Cerebellar cortex (tissue), 1 donor: ENCODE data around the gene ZNF568.

Experiments used
- DNase-seq: peaks from one replicate; pipeline ENCODE4 v3.0.0-alpha.2; 2015; ENCODE audit warnings: low spot score

ZNF568 gene

DNA sequence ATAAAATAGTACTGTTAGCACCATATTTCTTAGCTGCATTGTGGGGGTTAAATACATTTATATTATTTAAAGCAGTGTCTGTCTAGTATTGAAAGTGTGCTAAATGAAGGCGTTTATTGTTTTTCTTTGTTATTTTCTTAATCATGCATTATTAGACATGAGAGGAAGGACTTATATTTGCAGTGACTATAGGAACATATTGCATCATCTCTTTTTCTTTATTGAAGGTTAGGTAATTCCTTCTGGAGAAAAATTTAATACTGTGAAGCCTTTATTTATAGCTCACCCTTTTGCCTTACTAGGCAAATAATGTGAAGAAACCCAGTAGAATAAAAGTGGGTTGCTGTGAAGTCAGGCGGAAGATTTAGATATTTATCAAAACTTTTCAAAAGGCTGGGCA, 83.2 kb downstream of the ZNF568 start:
- DNase-seq, result no peak

DNA sequence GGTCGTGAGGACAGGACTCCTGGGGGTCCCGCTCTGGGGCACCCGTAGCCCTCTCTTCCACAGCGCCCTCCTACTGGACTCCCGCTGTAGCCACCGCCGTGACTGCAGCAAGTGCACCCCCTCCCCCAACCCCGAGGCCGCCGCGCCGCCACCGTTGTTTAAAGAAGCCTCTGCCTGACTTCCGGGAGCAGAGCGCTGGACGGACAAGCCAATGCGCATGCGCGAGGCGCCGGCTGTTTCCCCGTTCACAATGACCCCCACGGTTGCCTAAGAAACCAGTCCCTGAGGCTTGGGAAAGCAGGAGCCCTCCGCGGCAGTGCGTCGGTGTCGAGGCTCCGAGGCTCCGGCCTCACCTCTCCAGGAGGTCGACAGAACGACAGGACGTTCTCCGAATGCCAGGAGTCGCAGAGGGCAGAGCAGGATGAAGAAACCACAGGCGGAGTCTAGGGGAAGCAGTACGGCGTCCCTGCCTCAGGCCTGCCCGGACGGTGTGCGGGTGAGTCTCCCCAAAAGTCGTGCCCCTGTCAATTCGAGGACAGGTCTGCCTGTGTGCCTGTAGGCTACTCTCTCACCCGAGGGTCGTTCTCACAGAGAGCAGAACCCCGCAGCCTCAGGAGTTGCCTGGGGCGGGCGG, 91.6 kb downstream of the ZNF568 start:
- peak; percentile 12 for DNase-seq

DNA sequence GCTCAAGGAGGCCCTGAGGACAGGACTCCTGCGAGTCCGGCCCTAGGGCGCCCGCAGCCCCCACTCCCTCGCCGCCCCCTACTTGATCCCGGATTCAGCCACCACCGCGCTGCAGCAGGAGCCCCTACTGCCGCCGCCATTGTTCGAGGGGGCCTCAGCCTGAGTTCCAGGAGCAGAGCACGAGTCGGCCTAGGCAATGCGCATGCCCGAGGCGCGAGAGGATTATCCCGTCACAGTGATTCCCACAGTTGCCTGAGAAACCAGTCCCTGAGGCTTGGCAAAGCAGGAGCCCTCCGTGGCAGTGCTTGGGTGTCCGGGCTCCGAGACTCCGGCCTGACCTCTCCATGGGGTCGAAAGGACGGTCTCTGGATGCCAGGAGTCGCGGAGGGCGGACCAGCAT, 93.7 kb downstream of the ZNF568 start:
- no peak for DNase-seq

DNA sequence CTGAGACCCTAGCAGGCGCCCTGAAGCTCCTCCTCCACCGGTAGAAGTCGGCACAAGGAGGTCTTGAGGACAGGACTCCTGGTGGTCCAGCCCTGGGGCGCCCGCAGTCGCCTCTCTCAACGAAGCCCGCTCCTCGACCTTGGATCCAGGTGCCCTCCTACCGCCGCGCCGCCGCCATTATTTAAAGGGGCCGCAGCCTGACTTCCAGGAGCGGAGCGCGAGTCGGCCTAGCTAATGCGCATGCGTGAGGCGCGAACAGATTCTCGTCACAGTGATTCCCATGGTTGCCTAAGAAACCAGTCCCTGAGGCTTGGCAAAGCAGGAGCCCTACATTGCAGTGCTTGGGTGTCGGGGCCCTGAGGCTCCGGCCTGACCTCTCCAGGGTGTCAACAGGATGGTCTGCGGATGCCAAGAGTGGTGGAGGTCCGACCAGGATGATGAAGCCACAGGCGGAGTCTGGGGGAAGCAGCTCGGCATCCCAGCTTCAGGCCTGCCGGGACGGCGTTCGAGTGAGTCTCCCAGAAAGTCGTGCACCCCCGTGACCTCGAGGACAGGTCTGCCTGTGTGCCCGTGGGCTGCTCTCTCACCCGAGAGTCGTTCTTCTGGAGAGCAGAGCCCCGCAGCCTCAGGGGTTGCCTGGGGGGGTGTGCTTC, 96.1 kb downstream of the ZNF568 start:
- DNase-seq, result no peak

DNA sequence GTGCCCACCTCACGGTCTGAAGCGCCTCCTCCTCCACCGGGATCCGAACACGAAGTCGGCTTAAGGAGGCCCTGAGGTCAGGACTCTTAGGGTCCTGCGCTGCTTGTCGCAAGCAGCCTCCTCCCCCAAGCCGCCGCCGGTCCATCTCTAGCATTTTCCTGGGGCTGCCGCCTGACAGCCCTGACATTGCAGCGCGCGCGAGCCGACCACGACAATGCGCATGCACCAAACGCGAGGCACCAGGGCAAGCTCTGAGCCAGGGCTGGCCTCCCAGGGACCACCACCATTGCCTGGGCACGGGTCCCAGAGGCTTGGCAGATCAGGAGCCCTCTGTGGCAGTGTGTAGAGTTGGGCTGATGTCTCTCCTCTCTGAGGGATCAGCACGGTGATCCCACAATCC, 98.3 kb downstream of the ZNF568 start:
- no peak for DNase-seq

DNA sequence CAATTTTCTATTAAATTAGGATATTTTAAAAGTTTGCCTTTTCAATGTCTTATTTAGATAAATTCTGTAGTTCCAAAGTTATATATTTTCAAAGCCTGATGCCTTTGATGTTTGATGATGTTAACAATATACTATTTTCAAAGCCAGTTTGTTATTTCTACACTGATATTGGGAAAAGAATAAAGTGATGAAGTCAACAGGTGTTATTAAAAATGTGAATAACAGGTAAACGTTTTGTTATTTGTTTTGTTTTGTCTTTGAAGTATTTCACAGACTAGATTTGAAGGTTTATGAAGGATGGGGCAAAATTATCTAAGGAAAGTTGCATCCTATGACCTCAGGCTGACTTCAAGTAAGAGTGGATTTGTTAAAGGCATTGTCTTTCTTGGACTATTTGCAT, 129.0 kb downstream of the ZNF568 start:
- DNase-seq, result no peak
